Activated CD4-positive, alpha-beta T cell treated with anti-CD3 and anti-CD28 coated beads for 36 hours (primary cell): ENCODE data around the gene ARHGDIB. TPM values are rescaled to one million over a fixed set of nuclear protein-coding genes. Genes with fewer than 3 reads are reported as not detected.
A peak's percentile ranks its signal among the peaks of the same experiment; 100 is the strongest.

Experiments
- ATAC-seq: fragments of 200-7000 bp; cut with Tn5 transposase; one replicate; pipeline ENCODE4 v1.10.0; 2021; ENCODE audit warnings: mild to moderate bottlenecking, moderate library complexity
- CTCF ChIA-PET: fragments of 350-600 bp; sonication (Branson Sonifier 250); formaldehyde crosslinking; loops from one replicate; lab custom pipeline; 2021; ENCODE audit warnings: antibody characterized with exemption; lab: Charles Lee
- POLR2A ChIA-PET: fragments of 350-600 bp; sonication (Branson Sonifier 250); formaldehyde crosslinking; loops from one replicate; lab custom pipeline; 2021; ENCODE audit warnings: antibody characterized with exemption, inconsistent platforms; lab: Charles Lee
- DNase-seq: peaks from one replicate; pipeline ENCODE4 v3.0.0-alpha.2; 2020
- H3K27ac Mint-ChIP-seq: one replicate; pipeline ENCODE4 v1.8.0; 2021; ENCODE audit warnings: mixed read lengths
- H3K27me3 Mint-ChIP-seq: one replicate; pipeline ENCODE4 v1.8.0; 2021; ENCODE audit warnings: mixed read lengths
- H3K36me3 Mint-ChIP-seq: one replicate; pipeline ENCODE4 v1.8.0; 2021; ENCODE audit warnings: low read depth, mixed read lengths
- H3K4me1 Mint-ChIP-seq: one replicate; pipeline ENCODE4 v1.8.0; 2021; ENCODE audit warnings: mixed read lengths
- H3K4me3 Mint-ChIP-seq: one replicate; pipeline ENCODE4 v1.8.0; 2021; ENCODE audit warnings: mild to moderate bottlenecking, moderate library complexity, mixed read lengths
- H3K9me3 Mint-ChIP-seq: one replicate; pipeline ENCODE4 v1.8.0; 2021; ENCODE audit warnings: low read depth, mixed read lengths
- intact Hi-C, 2 experiments: fragments of 100-400 bp; cut with DNase I in 1 of 2; cut with micrococcal nuclease in 1 of 2; formaldehyde crosslinking; loops; one replicate each; pipeline versions ENCODE4 v1.14.2 to v1.15.1; 2022 to 2024; cut with DNase I, micrococcal nuclease
- total RNA-seq, 2 experiments: library from RNA; stranded (reverse); gene quantifications; one replicate each; pipeline ENCODE4 v1.2.3, GENCODE V29; 2021

ARHGDIB gene
- total RNA-seq = 100 to 1,000 TPM; 596 to 912 TPM

DNA sequence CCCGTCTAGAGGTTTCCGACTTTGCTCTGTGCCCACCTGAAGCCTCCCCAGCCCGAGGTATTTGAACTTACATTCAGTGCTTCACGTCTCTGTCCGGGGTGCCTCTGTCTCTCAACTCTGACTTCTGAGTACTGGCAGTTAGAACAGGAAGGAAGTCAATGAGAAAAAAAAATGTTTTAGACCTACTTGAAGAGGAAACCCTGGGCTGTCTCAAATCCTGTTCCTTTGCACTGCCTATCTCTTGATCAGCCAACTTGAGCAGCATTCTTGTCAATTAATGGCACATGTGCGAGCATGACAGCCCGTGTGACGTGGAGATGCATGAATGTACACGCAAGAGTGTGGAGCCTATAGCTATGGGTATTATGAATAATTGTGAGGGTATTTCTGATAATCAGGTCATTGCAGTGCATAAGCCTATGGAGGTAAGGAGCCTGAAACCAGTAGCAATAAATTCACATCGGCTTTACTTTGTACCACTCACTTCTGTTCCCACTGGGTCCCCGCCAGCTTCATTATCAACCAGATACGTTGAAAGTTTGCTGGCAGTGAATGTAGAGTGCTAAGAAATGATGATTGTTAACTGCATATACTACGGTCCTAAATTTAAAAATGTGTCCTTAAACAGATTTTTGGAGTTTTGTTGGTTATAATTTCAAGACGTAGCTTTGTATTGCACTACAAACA, at the start of gene ARHGDIB:
Gene ARHGDIB (minus strand): TSS at position 136 of the 687 bp plus-strand sequence. CDS start 10,889 bp downstream, outside the sequence.
- peak within 1 kb of the TSS; percentile 96 for H3K4me3 Mint-ChIP-seq
- H3K4me1 Mint-ChIP-seq = peaks cover 50% of the 10 kb centered on the region
- CTCF ChIA-PET = interaction anchor here (0.7 to 1.1 kb wide), 4 partner anchors 9 to 260 kb away, joined by 3 read pairs; partner anchors contain the start of genes ERP27 and RERG
- DNase-seq (peak; percentile 87), ATAC-seq (peak; percentile 71)
- no peaks in the 10 kb centered on the region for H3K9me3 Mint-ChIP-seq
- no peaks in the 10 kb centered on the region for H3K27me3 Mint-ChIP-seq
- POLR2A ChIA-PET = interaction anchor here (0.7 to 1.2 kb wide), 4 partner anchors 22 to 596 kb away, joined by 3 to 4 read pairs (median 4); partner anchors contain the start of gene ATF7IP
- peaks cover 31% of the 10 kb centered on the region for H3K36me3 Mint-ChIP-seq
- intact Hi-C loops = loop anchor here (1.0 to 5.0 kb wide), 12 partner anchors 9 to 705 kb away; partner anchors contain the start of genes C12orf60 (in 2 of the 2), WBP11 (in 2 of the 2) and ATF7IP (in 1 of the 2)
- peak within 1 kb of the TSS; percentile 99 for H3K27ac Mint-ChIP-seq

DNA sequence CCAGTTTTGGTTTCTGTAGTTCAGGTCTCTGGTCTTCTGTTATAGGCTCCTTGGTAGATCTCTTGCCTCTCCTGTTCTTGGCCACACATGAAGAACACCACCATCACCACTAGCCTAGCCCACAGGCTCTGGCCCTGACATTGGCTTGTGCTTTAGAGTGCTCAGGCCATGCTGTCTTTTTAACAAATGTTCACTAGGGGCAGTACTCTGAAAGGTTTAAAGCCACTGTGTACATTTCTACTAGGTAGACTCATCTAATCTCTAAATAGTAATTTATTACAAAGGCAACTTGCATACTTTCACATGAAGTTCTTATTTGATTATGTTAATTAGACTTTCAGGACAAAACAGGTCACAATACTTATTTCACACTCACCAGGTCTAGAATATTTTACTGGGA, 49.8 kb upstream of the ARHGDIB start:
- ChIA-PET POLR2A (no interaction called here), CTCF (interaction anchor here (1.1 to 1.2 kb wide), 3 partner anchors 16 to 211 kb away, joined by 3 to 4 read pairs (median 4); partner anchors contain the start of gene RERG)
- H3K27me3 Mint-ChIP-seq = peaks cover 6% of the 10 kb centered on the region
- no peak overlapping the region for H3K27ac Mint-ChIP-seq
- no peaks in the 10 kb centered on the region for H3K36me3 Mint-ChIP-seq
- no peaks in the 10 kb centered on the region for H3K4me1 Mint-ChIP-seq
- ATAC-seq (peak; percentile 55), DNase-seq (no peak)
- H3K9me3 Mint-ChIP-seq = no peaks in the 10 kb centered on the region
- H3K4me3 Mint-ChIP-seq = no peak overlapping the region
- intact Hi-C loops = no loop called here

DNA sequence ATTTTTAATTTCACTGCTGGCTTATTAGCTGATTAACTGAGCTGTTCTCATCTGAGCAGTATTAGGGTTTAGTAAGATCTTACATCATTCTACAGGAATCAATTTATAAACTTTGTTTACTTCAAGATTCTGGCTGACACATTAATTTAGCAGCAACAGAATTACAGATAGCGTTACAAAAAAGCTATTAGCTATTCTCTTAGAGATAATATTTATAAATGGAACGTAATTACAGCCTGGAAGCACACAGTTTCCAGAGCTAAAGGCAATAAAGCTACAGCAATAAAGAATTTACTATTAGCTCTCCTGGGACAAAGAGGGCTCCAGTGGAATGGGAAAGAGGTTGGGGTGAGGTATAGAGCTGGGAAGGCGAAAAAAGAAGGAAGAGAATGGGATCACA, 46.1 kb upstream of the ARHGDIB start:
- no peak overlapping the region for H3K27ac Mint-ChIP-seq
- H3K27me3 Mint-ChIP-seq = peaks cover 12% of the 10 kb centered on the region
- ATAC-seq (no peak), DNase-seq (no peak)
- POLR2A ChIA-PET = no interaction called here
- H3K36me3 Mint-ChIP-seq = no peaks in the 10 kb centered on the region
- intact Hi-C loops = no loop called here
- no peaks in the 10 kb centered on the region for H3K9me3 Mint-ChIP-seq
- H3K4me1 Mint-ChIP-seq = no peaks in the 10 kb centered on the region
- CTCF ChIA-PET = interaction anchor here (0.6 to 1.7 kb wide), 7 partner anchors 10 to 706 kb away, joined by 3 to 5 read pairs (median 4); no protein-coding TSS in a partner anchor
- H3K4me3 Mint-ChIP-seq = no peak overlapping the region

DNA sequence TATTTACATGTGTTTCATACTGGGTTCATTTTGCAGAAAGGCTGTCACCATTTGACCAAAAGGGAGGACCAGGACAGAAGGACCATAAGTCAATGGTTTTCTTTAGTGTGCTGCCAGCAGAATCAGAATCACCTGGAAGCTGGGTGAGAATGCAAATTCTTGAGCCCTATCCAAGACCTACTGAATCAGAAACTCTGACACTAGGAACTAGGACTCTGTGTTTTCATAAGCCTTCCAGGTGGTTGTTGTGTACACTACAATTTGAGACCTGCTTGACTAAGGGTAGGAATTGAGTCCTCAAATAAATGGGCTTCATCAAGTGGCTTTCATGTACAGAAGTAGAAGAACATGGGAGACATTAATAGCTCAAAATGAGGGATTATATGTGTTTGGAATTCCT, 43.7 kb upstream of the ARHGDIB start:
- ATAC-seq = no peak
- Mint-ChIP-seq H3K36me3 (no peaks in the 10 kb centered on the region), H3K4me3 (no peak overlapping the region), H3K27ac (no peak overlapping the region), H3K9me3 (no peaks in the 10 kb centered on the region), H3K27me3 (peaks cover 15% of the 10 kb centered on the region), H3K4me1 (no peaks in the 10 kb centered on the region)
- no peak for DNase-seq
- ChIA-PET CTCF (no interaction called here), POLR2A (no interaction called here)
- intact Hi-C loops = no loop called here

DNA sequence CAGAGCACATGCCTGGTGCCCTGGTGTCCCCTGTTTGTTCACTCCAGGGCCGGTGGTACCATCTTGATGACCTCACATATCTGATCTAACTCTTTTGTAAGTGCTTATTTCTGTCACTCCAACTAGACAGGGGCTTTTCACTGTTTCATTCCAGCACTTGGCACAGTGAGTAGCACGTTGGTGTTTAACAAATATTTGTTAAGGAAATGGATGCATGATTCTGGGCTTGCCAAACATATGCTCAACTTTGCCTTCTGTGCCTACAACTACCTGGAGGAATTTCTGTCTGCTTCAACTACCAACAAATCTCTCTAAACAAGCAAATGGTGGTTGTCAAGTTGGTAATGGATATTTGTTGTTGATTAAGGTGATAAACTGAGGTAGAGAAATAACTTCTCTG, 43.0 kb upstream of the ARHGDIB start:
- ATAC-seq = no peak
- H3K4me3 Mint-ChIP-seq = no peak overlapping the region
- H3K27ac Mint-ChIP-seq = no peak overlapping the region
- H3K4me1 Mint-ChIP-seq = no peaks in the 10 kb centered on the region
- peaks cover 15% of the 10 kb centered on the region for H3K27me3 Mint-ChIP-seq
- H3K36me3 Mint-ChIP-seq = no peaks in the 10 kb centered on the region
- no peak for DNase-seq
- ChIA-PET POLR2A (no interaction called here), CTCF (interaction anchor here (0.8 to 1.8 kb wide), 4 partner anchors 9 to 217 kb away, joined by 3 to 5 read pairs (median 4); partner anchors contain the start of gene RERG)
- intact Hi-C loops = no loop called here
- no peaks in the 10 kb centered on the region for H3K9me3 Mint-ChIP-seq

DNA sequence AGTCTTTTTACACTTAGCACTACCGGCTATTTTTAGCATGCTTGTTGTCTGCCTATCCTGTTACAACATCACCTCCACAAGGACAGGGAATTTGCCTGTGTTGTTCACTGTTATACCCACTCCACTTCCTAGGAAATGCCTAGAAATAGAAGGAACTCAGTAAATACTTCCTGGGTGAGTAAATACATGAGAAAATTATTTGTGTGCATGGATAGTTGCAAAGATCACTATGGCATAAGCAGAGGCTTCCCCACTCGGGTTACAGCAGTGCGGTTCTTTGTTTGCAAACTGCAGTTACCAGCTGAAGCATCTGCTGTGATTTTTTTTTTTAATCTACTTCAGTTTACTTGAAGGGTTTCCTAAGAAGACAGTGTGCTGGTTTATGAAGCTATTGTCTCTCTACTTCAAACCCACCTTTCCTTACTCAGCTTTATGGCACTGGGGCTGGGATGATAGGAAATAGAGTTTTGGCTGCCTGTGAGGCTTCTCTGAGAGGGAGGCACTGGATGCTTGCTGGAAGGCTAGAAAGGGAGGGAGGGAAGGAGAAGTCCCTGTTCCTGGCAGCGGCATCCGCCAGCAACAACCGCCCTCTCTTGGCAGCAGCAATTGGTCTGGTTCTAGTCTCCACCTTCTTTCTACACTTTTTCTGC, 40.5 kb upstream of the ARHGDIB start:
- Mint-ChIP-seq H3K36me3 (no peaks in the 10 kb centered on the region), H3K4me3 (no peak overlapping the region), H3K9me3 (no peaks in the 10 kb centered on the region), H3K4me1 (no peaks in the 10 kb centered on the region), H3K27me3 (peaks cover 12% of the 10 kb centered on the region), H3K27ac (no peak overlapping the region)
- intact Hi-C loops = no loop called here
- no peak for DNase-seq
- ChIA-PET POLR2A (no interaction called here), CTCF (interaction anchor here (0.7 to 1.9 kb wide), 5 partner anchors 16 to 520 kb away, joined by 3 to 6 read pairs (median 3); no protein-coding TSS in a partner anchor)
- ATAC-seq = no peak

DNA sequence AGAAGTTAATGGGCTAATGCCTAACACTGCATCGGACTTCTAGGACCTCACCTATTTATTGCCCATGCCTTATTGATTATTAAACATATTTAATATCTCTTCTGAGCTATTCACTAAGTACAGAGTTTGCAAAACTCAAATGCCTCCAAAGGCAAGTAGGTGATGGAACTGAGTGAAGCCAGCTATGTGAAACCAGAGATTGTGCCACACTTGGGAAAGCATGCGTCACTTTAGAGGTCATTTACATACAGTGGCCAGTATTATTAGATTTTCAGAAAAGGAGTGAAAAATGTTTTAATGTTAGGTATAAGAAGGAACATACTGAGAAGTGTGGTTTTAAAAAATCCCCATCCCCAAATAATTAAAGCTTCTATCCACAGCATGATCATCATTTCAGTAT, 39.2 kb upstream of the ARHGDIB start:
- CTCF ChIA-PET = interaction anchor here (0.6 to 1.9 kb wide), 4 partner anchors 153 to 216 kb away, joined by 3 to 6 read pairs (median 4); no protein-coding TSS in a partner anchor
- ATAC-seq (no peak), DNase-seq (no peak)
- H3K36me3 Mint-ChIP-seq = no peaks in the 10 kb centered on the region
- POLR2A ChIA-PET = no interaction called here
- H3K9me3 Mint-ChIP-seq = no peaks in the 10 kb centered on the region
- peaks cover 2% of the 10 kb centered on the region for H3K4me1 Mint-ChIP-seq
- H3K4me3 Mint-ChIP-seq = no peak overlapping the region
- no peak overlapping the region for H3K27ac Mint-ChIP-seq
- H3K27me3 Mint-ChIP-seq = peaks cover 7% of the 10 kb centered on the region
- intact Hi-C loops = no loop called here

DNA sequence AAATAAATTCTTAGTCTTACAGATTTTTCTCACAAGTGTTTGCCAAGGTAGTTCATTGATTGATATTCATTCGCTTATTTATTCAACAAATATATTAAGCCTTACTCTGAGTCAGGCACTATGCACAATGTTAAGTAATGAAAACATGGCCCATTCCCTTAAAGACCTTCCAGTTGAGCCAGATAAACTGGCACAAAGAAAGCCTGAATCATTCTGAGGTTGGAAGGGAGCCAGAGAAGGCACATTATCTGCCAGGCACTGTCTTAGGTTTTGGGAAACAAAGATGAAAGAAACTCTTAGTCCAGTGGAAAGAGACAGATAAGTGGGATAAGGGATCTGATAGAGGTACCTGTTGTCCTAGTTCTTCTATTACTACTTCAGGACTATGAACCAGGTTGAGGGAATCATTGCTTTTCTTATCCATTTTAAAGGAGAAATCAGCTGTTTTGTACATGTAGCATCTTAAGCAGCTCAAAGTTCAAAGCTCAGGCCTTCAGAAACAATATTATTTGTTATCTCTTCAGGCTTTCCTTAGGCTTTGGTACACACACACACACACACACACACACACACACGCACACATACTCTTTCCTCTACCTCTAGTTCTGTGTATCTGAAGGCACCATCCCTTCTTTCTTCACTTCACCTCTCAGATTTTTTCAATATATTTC, 38.4 kb upstream of the ARHGDIB start:
- Mint-ChIP-seq H3K4me3 (no peak overlapping the region), H3K27me3 (peaks cover 7% of the 10 kb centered on the region), H3K27ac (no peak overlapping the region), H3K4me1 (peaks cover 9% of the 10 kb centered on the region), H3K36me3 (no peaks in the 10 kb centered on the region), H3K9me3 (no peaks in the 10 kb centered on the region)
- DNase-seq (no peak), ATAC-seq (no peak)
- ChIA-PET POLR2A (no interaction called here), CTCF (interaction anchor here (0.6 to 1.9 kb wide), 3 partner anchors 152 to 156 kb away, joined by 3 to 6 read pairs (median 4); no protein-coding TSS in a partner anchor)
- intact Hi-C loops = loop anchor here (5.0 kb wide), 3 partner anchors 63 to 763 kb away; partner anchors contain the start of genes ERP27 (in 1 of the 2) and RERG (in 1 of the 2)

DNA sequence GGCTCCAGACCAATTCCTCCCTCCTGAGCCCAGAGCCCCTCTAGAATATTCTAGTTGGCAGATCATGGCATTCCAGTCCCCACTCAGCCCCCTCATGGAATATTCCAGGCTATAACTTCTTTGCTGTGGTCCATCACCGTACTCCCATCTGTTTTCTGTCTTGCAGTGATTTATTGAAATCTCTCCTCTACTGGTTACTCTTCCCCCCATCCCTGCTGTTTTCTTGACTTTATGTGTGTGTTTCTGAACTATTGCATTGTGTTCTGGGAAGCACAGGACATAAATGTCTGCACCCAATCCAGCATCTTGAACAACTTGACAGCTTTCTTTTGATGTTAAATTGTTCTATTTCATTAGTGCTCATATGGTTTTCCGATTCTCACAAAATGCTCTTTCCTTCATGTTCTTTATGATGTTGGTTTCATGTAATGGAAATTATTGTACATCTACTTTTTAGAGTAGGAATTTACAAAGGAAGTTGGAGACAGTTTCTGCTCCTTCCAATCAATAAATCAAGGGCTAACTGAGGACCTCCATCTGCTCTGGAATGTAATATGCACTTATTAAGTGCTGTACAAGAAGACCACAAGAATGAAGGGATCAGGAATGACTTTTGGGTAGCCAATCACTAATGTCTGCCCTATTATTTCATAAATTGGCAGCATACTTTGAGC, 37.8 kb upstream of the ARHGDIB start:
- Mint-ChIP-seq H3K4me3 (no peak overlapping the region), H3K9me3 (no peaks in the 10 kb centered on the region), H3K36me3 (no peaks in the 10 kb centered on the region), H3K27me3 (peaks cover 7% of the 10 kb centered on the region), H3K4me1 (peaks cover 16% of the 10 kb centered on the region), H3K27ac (no peak overlapping the region)
- intact Hi-C loops = loop anchor here (5.0 kb wide), 3 partner anchors 62 to 762 kb away; partner anchors contain the start of genes ERP27 (in 1 of the 2) and RERG (in 1 of the 2)
- no peak for DNase-seq
- CTCF ChIA-PET = no interaction called here
- POLR2A ChIA-PET = no interaction called here
- ATAC-seq = no peak

DNA sequence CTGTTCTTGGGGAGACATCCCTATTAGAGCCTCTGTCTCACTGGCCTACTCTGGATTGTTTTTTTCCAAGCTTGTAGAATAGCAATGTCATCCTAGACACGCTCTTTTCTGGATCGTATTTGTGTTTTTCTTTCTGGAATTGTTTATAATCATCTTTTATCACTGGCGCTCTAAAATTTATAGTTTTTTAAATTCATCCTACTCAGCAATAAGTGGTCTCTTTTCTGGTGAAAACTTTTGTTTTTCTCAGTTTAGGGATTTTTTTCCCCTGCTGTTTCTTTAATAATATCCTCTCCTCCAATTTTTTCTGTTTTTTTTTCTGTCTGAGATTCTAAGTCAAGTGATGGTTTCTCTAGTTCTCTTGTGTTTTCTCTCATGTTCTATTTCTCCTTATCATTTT, 36.6 kb upstream of the ARHGDIB start:
- peaks cover 5% of the 10 kb centered on the region for H3K27me3 Mint-ChIP-seq
- ChIA-PET POLR2A (no interaction called here), CTCF (interaction anchor here (0.6 kb wide), 1 partner anchor 165 kb away, joined by 3 read pairs; no protein-coding TSS in a partner anchor)
- DNase-seq = no peak
- no peak overlapping the region for H3K27ac Mint-ChIP-seq
- intact Hi-C loops = loop anchor here (2.0 to 5.0 kb wide), 4 partner anchors 61 to 761 kb away; partner anchors contain the start of genes RERG (in 2 of the 2) and ERP27 (in 1 of the 2)
- no peaks in the 10 kb centered on the region for H3K9me3 Mint-ChIP-seq
- H3K4me1 Mint-ChIP-seq = peaks cover 27% of the 10 kb centered on the region
- no peak for ATAC-seq
- H3K36me3 Mint-ChIP-seq = no peaks in the 10 kb centered on the region
- no peak overlapping the region for H3K4me3 Mint-ChIP-seq
